ENCODE results near the gene IGSF11.
"Not testable (repeated sequence)": the region's sequence is repeated elsewhere in the genome, so short reads cannot be mapped to it uniquely, and the experiment has no call there.

Gene IGSF11, protein sequence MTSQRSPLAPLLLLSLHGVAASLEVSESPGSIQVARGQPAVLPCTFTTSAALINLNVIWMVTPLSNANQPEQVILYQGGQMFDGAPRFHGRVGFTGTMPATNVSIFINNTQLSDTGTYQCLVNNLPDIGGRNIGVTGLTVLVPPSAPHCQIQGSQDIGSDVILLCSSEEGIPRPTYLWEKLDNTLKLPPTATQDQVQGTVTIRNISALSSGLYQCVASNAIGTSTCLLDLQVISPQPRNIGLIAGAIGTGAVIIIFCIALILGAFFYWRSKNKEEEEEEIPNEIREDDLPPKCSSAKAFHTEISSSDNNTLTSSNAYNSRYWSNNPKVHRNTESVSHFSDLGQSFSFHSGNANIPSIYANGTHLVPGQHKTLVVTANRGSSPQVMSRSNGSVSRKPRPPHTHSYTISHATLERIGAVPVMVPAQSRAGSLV

GRCh38 chr3:119034256-119035013 is at the start of gene IGSF11:
Gene IGSF11, minus strand, starts transcription at chr3:119034846. Its CDS starts 264 bp downstream, at chr3:119034582.
- DNase-seq (ENCODE audit: low read depth): peak; percentile 37

- DNase-seq (ENCODE audit: low read depth): no peak
Observed at GRCh38 chr3:119080364-119080763, 45.7 kb upstream of the IGSF11 start.

DNA sequence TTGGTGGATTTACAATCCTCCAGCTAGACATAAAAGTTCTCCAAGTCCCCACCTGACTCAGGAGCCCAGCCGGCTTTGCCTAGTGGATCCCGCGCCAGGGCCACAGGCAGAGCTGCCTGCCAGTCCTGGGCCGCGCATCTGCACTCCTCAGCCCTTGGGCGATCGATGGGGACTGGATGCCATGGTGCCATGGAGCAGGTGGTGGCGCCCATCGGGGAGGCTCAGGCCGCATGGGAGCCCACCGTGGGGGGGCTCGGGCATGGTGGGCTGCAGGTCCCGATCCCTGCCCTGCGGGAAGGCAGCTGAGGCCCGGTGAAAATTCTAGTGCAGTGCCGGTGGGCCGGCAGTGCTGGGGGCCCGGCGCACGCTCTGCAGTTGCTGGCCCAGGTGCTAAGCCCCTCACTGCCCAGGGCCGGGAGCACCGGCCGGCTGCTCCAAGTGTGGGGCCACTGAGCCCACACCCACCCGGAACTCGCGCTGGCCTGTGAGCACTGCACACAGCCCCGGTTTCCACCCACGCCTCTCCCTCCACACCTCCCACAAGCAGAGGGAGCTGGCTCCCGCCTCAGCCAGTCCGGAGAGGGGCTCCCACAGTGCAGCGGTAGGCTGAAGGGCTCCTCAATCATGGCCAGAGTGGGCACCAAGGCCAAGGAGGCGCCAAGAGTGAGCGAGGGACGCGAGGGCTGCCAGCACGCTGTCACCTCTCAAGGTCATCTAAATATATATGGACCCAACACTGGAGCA is 38.8 kb upstream of the IGSF11 start:
- DNase-seq (ENCODE audit: low read depth): no peak

DNA sequence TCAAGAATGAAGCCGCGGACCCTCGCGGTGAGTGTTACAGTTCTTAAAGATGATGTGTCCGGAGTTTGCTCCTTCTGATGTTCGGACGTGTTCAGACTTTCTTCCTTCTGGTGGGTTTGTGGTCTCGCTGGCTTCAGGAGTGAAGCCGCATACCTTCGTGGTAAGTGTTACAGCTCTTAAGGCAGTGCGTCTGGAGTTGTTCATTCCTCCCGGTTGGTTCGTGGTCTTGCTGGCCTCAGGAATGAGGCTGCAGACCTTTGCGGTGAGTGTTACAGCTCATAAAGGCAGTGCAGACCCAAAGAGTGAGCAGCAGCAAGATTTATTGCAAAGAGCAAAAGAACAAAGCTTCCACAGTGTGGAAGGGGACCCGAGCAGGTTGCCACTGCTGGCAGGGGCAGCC is 37.8 kb upstream of the IGSF11 start:
- DNase-seq (ENCODE audit: low read depth): not testable (repeated sequence)

DNA sequence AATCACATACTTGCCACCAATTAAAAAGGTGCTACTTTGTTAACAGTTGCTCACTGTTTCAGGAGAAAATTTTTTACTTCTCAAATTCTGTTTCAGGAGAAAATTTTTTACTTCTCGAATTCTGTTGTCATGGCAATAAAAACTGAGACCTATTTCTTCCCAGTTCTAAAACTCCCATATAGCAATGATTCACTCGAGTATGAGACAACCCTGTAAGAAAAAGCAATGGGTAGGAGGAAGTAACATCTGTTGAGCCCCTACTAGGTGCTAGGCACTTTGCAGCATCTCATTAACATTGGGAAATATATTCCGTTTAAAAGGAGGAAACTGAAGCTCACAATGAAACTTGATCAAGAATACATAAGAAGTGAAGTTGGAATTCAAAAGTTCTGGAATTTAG is 35.1 kb upstream of the IGSF11 start:
- DNase-seq (ENCODE audit: low read depth): no peak

- DNase-seq (ENCODE audit: low read depth): no peak
Observed at GRCh38 chr3:119063471-119063870, 28.8 kb upstream of the IGSF11 start.

DNA sequence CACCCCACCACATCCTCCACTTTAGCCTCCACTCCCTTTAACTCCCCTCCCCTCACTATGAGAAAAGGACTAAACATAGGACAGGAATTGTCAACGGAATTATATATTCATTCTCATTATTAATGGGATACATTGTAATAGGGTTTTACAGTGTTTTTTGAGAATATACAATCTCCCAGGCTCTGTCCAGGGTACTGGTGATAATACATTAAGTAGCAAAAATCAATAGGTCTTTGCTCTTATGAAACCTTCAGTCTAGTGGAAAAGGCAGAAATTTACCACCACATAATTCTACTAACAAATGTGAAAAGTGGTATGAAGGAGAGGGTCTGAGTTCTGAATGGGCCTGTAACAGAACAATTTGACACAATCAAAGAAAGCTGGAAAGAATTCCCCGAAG is 28.2 kb upstream of the IGSF11 start:
- no peak for DNase-seq (ENCODE audit: low read depth)

- DNase-seq (ENCODE audit: low read depth): no peak
Observed at GRCh38 chr3:119044593-119044992, 9.9 kb upstream of the IGSF11 start.

- DNase-seq (ENCODE audit: low read depth): no peak
Observed at GRCh38 chr3:119042162-119042561, 7.5 kb upstream of the IGSF11 start.

DNA sequence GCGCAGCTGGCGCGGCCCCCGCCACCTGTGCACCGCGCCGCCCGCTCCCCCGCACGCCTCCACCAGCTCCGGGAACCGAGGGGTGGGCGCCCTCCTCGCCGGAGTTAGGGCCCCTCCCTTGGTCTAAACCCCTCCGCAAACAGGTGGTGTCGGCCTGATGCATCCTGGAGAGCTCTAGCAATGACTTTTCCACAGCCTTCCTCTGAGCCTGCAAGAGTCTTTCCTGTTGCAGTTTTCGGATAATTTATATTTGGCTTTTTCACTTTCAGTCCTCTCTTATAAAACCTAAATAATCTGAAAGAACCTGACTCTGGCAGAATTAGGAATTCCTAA is 334 bp upstream of the IGSF11 start:
- no peak for DNase-seq (ENCODE audit: low read depth)

- no peak for DNase-seq (ENCODE audit: low read depth)
Observed at GRCh38 chr3:119033393-119034255, 1.0 kb downstream of the IGSF11 start.

DNA sequence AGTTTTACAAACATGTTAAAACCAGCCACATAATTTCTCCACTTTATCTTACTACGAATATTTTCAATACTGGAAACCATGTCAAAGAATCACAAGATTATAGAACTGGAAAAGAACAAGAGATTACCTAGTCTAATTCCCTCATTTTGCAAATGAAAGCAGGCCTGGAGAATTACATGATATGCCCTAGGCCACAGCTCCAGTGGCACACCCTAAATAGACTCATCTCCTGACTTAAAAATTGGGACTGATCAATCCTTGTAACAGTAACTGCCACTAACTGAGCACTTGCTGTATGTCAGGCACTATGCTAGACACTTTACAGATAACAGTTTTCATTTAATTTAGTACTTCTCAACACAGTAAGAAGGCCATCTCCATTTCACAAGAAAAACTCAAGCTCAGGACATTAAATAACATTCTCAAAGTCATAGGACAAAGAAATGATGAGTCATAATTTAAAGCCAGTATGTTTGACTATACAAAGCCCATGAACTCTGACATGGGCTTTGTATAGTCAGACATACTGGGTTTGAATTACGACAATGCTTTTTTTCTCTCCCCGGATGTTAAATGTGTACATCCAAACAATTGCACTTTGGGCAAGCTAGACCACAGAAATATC is 9.4 kb downstream of the IGSF11 start:
- no peak for DNase-seq (ENCODE audit: low read depth)

DNA sequence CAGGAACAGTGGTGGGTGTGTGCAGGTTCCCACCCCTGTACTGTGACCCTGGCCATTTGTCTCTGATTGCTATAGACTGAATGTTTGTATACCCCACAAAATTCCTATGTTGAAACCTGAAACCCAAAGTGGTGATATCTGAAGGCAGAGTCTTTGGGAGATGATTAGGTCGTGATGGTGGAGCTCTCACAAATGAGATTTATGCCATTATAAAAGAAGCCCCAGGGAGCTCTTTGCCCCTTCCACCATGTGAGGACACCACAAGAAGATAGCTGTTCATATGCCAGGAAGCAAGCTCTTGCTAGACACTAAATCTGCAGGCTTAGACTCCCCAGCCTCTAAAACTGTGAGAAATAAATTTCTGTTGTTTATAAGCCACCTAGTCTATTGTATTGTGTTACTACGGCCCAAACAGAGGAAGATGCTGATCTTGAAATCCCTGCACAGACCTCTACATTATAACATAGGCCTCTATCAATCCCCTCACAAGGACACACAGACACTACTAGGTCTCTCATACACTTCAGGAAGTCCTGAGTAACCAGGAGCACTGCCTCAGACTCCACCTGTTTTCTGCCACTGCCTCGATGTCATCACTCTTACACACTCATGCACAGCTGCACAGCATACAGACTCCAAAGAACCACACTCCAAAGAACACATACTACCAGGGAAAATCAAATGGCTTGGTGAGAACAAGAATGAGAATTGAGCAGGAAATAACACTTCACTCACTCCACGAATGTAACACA is 14.7 kb downstream of the IGSF11 start:
- no peak for DNase-seq (ENCODE audit: low read depth)

DNA sequence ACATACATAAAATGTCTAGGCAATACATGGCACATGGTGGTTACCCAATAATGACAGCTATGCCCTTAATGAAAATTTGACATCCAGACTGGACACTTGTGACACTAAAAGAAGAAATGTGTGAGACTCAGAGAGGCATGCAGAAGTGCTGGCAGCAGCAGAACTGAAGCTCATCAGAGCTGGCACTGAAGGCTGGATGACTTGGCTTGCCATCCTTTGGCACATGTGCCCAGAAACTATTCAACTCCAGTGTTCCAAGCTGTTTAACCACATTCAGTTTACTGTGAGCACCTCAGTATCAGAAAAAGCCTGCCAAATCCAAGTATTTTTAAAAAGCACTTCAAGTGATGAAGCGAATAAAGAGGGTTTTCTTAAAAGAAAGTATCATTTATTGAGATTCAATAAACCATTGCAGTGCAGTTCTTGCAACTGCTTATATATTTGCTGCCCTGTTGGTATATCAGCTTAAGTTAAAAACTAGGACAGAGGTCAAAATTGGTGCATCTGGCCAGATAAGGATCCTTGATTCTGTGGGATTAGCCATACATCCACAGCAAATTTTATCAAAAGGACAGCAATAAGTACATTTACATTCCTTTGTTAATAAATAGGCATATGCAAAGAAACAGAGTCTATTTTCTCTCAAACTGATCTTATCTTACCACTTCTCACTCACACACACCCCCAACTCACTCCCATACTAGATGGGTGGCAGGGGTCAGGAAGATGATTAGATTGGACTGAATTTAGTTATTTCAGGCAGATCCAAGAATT is 15.8 kb downstream of the IGSF11 start:
- DNase-seq (ENCODE audit: low read depth): no peak

DNA sequence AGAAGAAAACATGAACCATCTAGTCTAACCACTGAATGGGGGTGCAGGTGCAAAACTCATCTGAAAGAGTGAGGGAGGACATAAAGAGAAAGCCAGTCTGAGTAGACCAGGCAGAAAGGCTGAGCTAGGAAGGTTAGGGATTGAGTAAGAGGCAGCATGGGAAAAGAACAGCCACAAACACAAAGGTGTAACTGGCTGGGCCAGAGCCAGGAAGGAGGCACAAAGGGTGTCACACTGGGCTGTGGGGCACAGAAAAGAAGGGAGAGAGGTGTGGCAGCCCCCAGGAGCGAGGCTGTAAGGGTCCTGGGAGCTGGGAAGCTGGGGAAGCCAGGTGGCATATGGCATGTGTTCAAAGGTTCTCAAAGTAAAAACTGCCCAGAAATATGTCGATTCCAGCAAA is 18.7 kb downstream of the IGSF11 start:
- DNase-seq (ENCODE audit: low read depth): no peak

GRCh38 chr3:119013951-119014350 is 20.7 kb downstream of the IGSF11 start:
- DNase-seq (ENCODE audit: low read depth): no peak

DNA sequence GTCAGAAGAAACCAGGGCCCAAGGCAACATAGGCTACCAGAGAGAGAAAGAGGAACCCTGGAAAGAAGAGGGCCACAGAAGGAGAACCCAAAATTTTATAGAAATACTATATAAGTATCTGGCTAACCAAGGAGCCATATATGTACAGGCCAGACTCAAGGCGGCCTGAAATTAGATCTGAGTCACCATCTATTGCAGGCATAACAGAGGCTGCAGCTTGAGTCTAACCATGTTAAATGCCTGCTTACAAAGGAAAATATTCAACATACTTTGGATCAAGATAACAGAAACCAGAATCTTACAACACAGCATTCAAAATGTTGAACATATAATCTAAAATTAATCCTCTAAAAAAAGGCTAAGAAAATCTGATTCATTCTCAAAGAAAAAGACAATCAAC is 23.1 kb downstream of the IGSF11 start:
- no peak for DNase-seq (ENCODE audit: low read depth)

- no peak for DNase-seq (ENCODE audit: low read depth)
Observed at GRCh38 chr3:118997190-118997589, 37.5 kb downstream of the IGSF11 start.

- DNase-seq (ENCODE audit: low read depth): no peak
Observed at GRCh38 chr3:118991775-118992174, 42.9 kb downstream of the IGSF11 start.
